ENCODE data around the gene HSPB6.

The HSPB6 gene

DNA sequence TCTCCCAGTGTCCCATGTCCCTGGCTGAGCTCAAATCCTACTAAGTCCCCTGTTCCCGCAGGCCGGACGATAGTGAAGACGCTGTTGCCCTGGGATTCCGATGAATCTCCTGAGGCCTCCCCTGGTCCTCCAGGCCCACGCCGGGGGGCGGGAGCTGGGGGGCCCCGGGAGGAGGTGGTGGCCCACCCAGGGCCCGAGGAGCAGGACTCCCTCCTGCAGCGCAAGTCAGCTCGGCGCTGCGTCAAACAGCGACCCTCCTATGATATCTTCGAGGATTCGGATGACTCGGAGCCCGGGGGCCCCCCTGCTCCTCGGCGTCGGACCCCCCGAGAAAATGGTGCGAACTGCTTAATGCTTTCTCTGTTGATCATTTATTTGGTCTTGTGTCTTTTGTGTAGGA is 33.2 kb downstream of the HSPB6 start:
- no peak overlapping the region for H3K27ac ChIP-seq (ENCODE audit: low read depth, low read length)
- no peaks in the 10 kb centered on the region for H3K9me3 ChIP-seq (ENCODE audit: control insufficient read depth, insufficient read depth, low read depth, low read length)
- no peak overlapping the region for H3K4me3 ChIP-seq (ENCODE audit: low read depth, low read length)
- peaks cover 6% of the 10 kb centered on the region; the same call in 1 of the 2 replicates for H3K4me1 ChIP-seq (ENCODE audit: control insufficient read depth, insufficient read depth, low read length)
- peaks cover 87% of the 10 kb centered on the region for H3K36me3 ChIP-seq (ENCODE audit: control insufficient read depth, insufficient read depth, low read length)
- no peak overlapping the region for H3K9ac ChIP-seq (ENCODE audit: low read length)
- H3K27me3 ChIP-seq (ENCODE audit: control insufficient read depth, insufficient read depth, low read length), result no peaks in the 10 kb centered on the region

GRCh38 chr19:35722897-35723296 is 33.9 kb downstream of the HSPB6 start:
- Histone ChIP-seq H3K9me3 (ENCODE audit: control insufficient read depth, insufficient read depth, low read depth, low read length) (no peaks in the 10 kb centered on the region), H3K4me1 (ENCODE audit: control insufficient read depth, insufficient read depth, low read length) (peaks cover 6% of the 10 kb centered on the region; the same call in 1 of the 2 replicates), H3K4me3 (ENCODE audit: low read depth, low read length) (no peak overlapping the region), H3K27me3 (ENCODE audit: control insufficient read depth, insufficient read depth, low read length) (no peaks in the 10 kb centered on the region), H3K36me3 (ENCODE audit: control insufficient read depth, insufficient read depth, low read length) (peaks cover 79% of the 10 kb centered on the region), H3K27ac (ENCODE audit: low read depth, low read length) (no peak overlapping the region), H3K9ac (ENCODE audit: low read length) (no peak overlapping the region)

- Histone ChIP-seq H3K36me3 (ENCODE audit: control insufficient read depth, insufficient read depth, low read length) (peaks cover 75% of the 10 kb centered on the region), H3K27me3 (ENCODE audit: control insufficient read depth, insufficient read depth, low read length) (no peaks in the 10 kb centered on the region), H3K9me3 (ENCODE audit: control insufficient read depth, insufficient read depth, low read depth, low read length) (no peaks in the 10 kb centered on the region), H3K4me1 (ENCODE audit: control insufficient read depth, insufficient read depth, low read length) (peaks cover 6% of the 10 kb centered on the region; the same call in 1 of the 2 replicates), H3K4me3 (ENCODE audit: low read depth, low read length) (no peak overlapping the region), H3K9ac (ENCODE audit: low read length) (no peak overlapping the region), H3K27ac (ENCODE audit: low read depth, low read length) (no peak overlapping the region)
Observed at GRCh38 chr19:35722461-35722860, 34.4 kb downstream of the HSPB6 start.

DNA sequence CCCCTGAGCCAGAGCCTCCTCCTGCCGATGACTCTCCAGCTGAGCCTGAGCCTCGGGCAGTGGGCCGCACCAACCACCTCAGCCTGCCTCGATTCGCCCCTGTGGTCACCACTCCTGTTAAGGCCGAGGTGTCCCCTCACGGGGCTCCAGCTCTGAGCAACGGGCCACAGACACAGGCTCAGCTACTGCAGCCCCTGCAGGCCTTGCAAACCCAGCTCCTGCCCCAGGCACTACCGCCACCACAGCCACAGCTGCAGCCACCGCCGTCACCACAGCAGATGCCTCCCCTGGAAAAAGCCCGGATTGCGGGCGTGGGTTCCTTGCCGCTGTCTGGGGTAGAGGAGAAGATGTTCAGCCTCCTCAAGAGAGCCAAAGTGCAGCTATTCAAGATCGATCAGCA is 35.5 kb downstream of the HSPB6 start:
- Histone ChIP-seq H3K36me3 (ENCODE audit: control insufficient read depth, insufficient read depth, low read length) (peaks cover 66% of the 10 kb centered on the region), H3K9me3 (ENCODE audit: control insufficient read depth, insufficient read depth, low read depth, low read length) (no peaks in the 10 kb centered on the region), H3K4me3 (ENCODE audit: low read depth, low read length) (no peak overlapping the region), H3K27ac (ENCODE audit: low read depth, low read length) (no peak overlapping the region), H3K27me3 (ENCODE audit: control insufficient read depth, insufficient read depth, low read length) (no peaks in the 10 kb centered on the region), H3K4me1 (ENCODE audit: control insufficient read depth, insufficient read depth, low read length) (peaks cover 6% of the 10 kb centered on the region; the same call in 1 of the 2 replicates), H3K9ac (ENCODE audit: low read length) (no peak overlapping the region)

DNA sequence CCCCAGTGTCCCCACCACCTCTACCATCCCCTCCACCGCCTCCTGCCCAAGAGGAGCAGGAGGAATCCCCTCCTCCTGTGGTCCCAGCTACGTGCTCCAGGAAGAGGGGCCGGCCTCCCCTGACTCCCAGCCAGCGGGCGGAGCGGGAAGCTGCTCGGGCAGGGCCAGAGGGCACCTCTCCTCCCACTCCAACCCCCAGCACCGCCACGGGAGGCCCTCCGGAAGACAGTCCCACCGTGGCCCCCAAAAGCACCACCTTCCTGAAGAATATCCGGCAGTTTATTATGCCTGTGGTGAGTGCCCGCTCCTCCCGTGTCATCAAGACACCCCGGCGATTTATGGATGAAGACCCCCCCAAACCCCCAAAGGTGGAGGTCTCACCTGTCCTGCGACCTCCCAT is 36.2 kb downstream of the HSPB6 start:
- Histone ChIP-seq H3K36me3 (ENCODE audit: control insufficient read depth, insufficient read depth, low read length) (peaks cover 59% of the 10 kb centered on the region), H3K9ac (ENCODE audit: low read length) (no peak overlapping the region), H3K4me3 (ENCODE audit: low read depth, low read length) (no peak overlapping the region), H3K9me3 (ENCODE audit: control insufficient read depth, insufficient read depth, low read depth, low read length) (no peaks in the 10 kb centered on the region), H3K27me3 (ENCODE audit: control insufficient read depth, insufficient read depth, low read length) (peaks cover under 1% of the 10 kb centered on the region; the same call in 1 of the 2 replicates), H3K27ac (ENCODE audit: low read depth, low read length) (no peak overlapping the region), H3K4me1 (ENCODE audit: control insufficient read depth, insufficient read depth, low read length) (peaks cover 12% of the 10 kb centered on the region)

DNA sequence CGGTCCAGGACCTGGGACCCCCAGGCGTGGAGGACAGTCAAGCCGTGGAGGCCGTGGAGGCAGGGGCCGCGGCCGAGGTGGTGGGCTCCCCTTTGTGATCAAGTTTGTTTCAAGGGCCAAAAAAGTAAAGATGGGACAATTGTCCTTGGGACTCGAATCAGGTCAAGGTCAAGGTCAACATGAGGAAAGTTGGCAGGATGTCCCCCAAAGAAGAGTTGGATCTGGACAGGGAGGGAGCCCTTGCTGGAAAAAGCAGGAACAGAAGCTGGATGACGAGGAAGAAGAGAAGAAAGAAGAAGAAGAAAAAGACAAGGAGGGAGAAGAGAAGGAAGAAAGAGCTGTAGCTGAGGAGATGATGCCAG is 36.7 kb downstream of the HSPB6 start:
- no peak overlapping the region for H3K27ac ChIP-seq (ENCODE audit: low read depth, low read length)
- peaks cover 6% of the 10 kb centered on the region; the same call in 1 of the 2 replicates for H3K27me3 ChIP-seq (ENCODE audit: control insufficient read depth, insufficient read depth, low read length)
- H3K4me3 ChIP-seq (ENCODE audit: low read depth, low read length), result no peak overlapping the region
- H3K36me3 ChIP-seq (ENCODE audit: control insufficient read depth, insufficient read depth, low read length), result peaks cover 54% of the 10 kb centered on the region
- H3K9ac ChIP-seq (ENCODE audit: low read length), result no peak overlapping the region
- no peaks in the 10 kb centered on the region for H3K9me3 ChIP-seq (ENCODE audit: control insufficient read depth, insufficient read depth, low read depth, low read length)
- H3K4me1 ChIP-seq (ENCODE audit: control insufficient read depth, insufficient read depth, low read length), result peaks cover 17% of the 10 kb centered on the region

DNA sequence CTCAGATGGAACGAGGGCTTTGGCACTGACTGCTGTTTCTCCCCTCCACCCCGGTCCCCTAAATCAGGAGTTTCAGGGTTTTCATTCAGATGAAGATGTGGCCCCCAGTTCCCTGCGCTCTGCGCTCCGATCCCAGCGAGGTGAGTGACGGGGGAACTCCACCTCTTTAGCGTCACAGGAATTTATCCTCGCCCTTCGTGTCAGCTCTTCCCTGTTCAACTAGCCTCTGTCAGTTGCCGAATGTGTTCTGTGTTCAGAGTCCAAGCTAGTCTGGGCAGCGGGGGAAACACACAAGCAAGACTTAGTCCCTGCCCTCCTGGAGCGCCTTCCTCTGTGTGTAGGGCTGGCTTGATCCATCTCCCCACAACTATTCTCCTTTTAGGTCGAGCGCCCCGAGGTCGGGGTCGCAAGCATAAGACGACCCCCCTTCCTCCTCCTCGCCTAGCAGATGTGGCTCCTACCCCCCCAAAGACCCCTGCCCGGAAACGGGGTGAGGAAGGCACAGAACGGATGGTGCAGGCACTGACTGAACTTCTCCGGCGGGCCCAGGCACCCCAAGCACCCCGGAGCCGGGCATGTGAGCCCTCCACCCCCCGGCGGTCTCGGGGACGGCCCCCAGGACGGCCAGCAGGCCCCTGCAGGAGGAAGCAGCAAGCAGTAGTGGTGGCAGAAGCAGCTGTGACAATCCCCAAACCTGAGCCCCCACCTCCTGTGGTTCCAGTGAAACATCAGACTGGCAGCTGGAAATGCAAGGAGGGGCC is 37.2 kb downstream of the HSPB6 start:
- peak overlapping the region; percentile 77 for H3K4me3 ChIP-seq (ENCODE audit: low read depth, low read length)
- no peak overlapping the region for H3K9ac ChIP-seq (ENCODE audit: low read length)
- no peaks in the 10 kb centered on the region for H3K9me3 ChIP-seq (ENCODE audit: control insufficient read depth, insufficient read depth, low read depth, low read length)
- peaks cover 6% of the 10 kb centered on the region; the same call in 1 of the 2 replicates for H3K27me3 ChIP-seq (ENCODE audit: control insufficient read depth, insufficient read depth, low read length)
- no peak overlapping the region for H3K27ac ChIP-seq (ENCODE audit: low read depth, low read length)
- peaks cover 48% of the 10 kb centered on the region for H3K36me3 ChIP-seq (ENCODE audit: control insufficient read depth, insufficient read depth, low read length)
- H3K4me1 ChIP-seq (ENCODE audit: control insufficient read depth, insufficient read depth, low read length), result peaks cover 23% of the 10 kb centered on the region

DNA sequence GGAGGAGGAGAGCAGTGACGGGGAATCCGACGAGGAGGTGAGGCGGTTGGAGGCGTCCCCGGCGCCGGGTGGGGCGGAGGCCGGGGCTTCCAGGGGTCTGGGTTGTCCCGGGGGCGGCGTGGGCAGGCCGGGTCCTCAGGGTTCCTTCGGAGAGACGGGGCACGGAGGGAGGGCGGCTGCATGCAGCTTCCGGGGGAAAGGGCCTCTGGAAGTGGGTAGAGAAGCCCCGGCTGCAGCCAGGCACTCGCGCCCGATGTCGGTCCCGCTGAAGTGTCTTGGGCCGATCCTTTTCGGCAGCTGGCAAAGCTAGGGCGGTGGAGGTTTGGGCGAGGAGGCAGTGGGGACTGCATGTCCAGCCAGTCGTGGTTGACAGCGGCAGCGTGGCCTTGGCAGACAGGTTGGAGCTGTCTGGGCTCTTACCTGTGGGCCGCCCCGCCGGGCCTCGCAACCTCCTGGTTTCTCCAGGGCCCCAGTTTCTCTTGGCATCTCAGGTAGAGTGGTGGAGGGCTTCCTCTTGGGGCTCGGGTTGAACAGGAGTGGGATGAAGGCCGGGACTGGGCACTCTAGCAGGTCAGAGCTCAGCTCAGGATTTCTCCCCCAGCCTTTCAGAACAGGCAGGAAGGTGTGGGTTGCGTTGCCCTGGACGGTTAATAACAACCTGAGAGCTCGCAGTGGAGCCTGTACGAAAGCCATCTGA is 38.3 kb downstream of the HSPB6 start:
- Histone ChIP-seq H3K9me3 (ENCODE audit: control insufficient read depth, insufficient read depth, low read depth, low read length) (no peaks in the 10 kb centered on the region), H3K27ac (ENCODE audit: low read depth, low read length) (no peak overlapping the region), H3K9ac (ENCODE audit: low read length) (peak overlapping the region; percentile 64)

DNA sequence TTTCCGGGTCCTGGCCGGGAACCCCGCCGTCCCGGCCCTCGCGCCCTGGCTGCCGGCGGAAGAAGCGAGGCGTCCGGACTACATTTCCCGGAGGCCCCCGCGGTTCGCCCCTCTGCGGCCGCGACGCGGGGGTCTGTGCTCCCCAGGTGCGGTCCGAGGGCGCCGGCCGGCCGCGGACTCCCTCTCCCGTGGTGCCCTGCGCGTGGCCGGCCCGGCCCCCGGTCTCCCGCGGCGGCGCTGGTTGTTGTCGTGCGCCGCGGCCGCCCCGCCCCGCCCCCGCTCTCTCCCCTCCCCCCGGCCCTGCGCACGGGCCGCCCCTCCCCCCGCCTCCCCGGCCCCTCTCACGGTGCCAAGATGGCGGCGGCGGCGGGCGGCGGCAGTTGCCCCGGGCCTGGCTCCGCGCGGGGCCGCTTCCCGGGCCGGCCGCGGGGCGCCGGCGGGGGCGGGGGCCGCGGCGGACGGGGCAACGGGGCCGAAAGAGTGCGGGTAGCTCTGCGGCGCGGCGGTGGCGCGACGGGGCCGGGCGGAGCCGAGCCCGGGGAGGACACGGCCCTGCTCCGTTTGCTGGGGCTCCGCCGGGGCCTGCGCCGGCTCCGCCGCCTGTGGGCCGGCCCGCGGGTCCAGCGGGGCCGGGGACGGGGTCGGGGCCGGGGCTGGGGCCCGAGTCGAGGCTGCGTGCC is 39.0 kb downstream of the HSPB6 start, which contains the start of gene KMT2B:
TSS of gene KMT2B (plus strand) at position 339 of the 680 bp plus-strand sequence. CDS start at position 355, 16 bp downstream.
- Histone ChIP-seq H3K4me1 (ENCODE audit: control insufficient read depth, insufficient read depth, low read length) (peaks cover 26% of the 10 kb centered on the region), H3K4me3 (ENCODE audit: low read depth, low read length) (peak within 1 kb of the TSS; percentile 84), H3K36me3 (ENCODE audit: control insufficient read depth, insufficient read depth, low read length) (peaks cover 30% of the 10 kb centered on the region), H3K9ac (ENCODE audit: low read length) (peak within 1 kb of the TSS; percentile 85), H3K27me3 (ENCODE audit: control insufficient read depth, insufficient read depth, low read length) (peaks cover 6% of the 10 kb centered on the region; the same call in 1 of the 2 replicates), H3K27ac (ENCODE audit: low read depth, low read length) (peak within 1 kb of the TSS; percentile 64; the same call in 1 of the 2 replicates), H3K9me3 (ENCODE audit: control insufficient read depth, insufficient read depth, low read depth, low read length) (no peaks in the 10 kb centered on the region)

More for the DNA sequence above, 38.3 kb downstream of the HSPB6 start:
- peaks cover 26% of the 10 kb centered on the region for H3K4me1 ChIP-seq (ENCODE audit: control insufficient read depth, insufficient read depth, low read length)
- peaks cover 37% of the 10 kb centered on the region for H3K36me3 ChIP-seq (ENCODE audit: control insufficient read depth, insufficient read depth, low read length)
- peaks cover 6% of the 10 kb centered on the region; the same call in 1 of the 2 replicates for H3K27me3 ChIP-seq (ENCODE audit: control insufficient read depth, insufficient read depth, low read length)
- H3K4me3 ChIP-seq (ENCODE audit: low read depth, low read length), result peak overlapping the region; percentile 77

GRCh38 chr19:35716801-35717664 is 39.8 kb downstream of the HSPB6 start:
- Histone ChIP-seq H3K36me3 (ENCODE audit: control insufficient read depth, insufficient read depth, low read length) (peaks cover 23% of the 10 kb centered on the region), H3K27me3 (ENCODE audit: control insufficient read depth, insufficient read depth, low read length) (peaks cover 6% of the 10 kb centered on the region; the same call in 1 of the 2 replicates), H3K4me3 (ENCODE audit: low read depth, low read length) (peak overlapping the region; percentile 84), H3K4me1 (ENCODE audit: control insufficient read depth, insufficient read depth, low read length) (peaks cover 26% of the 10 kb centered on the region), H3K9ac (ENCODE audit: low read length) (peak overlapping the region; percentile 85), H3K9me3 (ENCODE audit: control insufficient read depth, insufficient read depth, low read depth, low read length) (no peaks in the 10 kb centered on the region), H3K27ac (ENCODE audit: low read depth, low read length) (peak overlapping the region; percentile 64; the same call in 1 of the 2 replicates)
